ENCODE data around the gene NHSL1.

Gene NHSL1

DNA sequence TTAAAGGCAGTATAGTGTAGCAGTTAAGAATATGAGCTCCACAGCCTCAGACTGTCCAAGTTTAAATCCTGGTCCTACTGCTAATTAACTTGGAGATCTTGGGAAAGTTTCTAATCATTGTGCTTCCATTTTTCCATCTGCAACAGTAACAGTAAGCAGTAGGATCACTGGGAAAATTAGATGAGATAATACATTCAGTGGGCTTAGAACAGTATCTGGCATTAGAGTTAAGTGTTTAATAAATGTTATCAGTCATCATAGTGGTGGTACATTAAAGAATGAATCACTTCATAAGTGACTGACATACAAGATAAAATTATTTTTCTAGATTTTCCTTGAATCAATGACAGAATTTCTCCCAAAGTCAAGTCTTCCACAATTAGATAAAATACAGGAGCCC, 5.0 kb downstream of the NHSL1 start:
- Histone ChIP-seq H3K36me3 (no peaks in the 10 kb centered on the region), H3K27me3 (no peaks in the 10 kb centered on the region), H3K4me1 (ENCODE audit: control insufficient read depth in 1 of 2, insufficient read depth in 1 of 2, low read depth in 1 of 2, low read length in 1 of 2) (peaks cover 4 to 12% of the 10 kb centered on the region in 2 experiments), H3K9me3 (no peaks in the 10 kb centered on the region), H3K27ac (no peak overlapping the region), H3K4me3 (ENCODE audit: low read depth in 1 of 2, low read length in 1 of 2) (no peak overlapping the region)
- no peak for TF ChIP-seq CTCF (IDR thresholded peaks at IDR 0.05)

GRCh38 chr6:138493413-138493812, 5.9 kb downstream of the NHSL1 start:
- H3K27ac ChIP-seq = no peak overlapping the region
- H3K9me3 ChIP-seq = no peaks in the 10 kb centered on the region
- no peaks in the 10 kb centered on the region for H3K27me3 ChIP-seq
- H3K36me3 ChIP-seq = no peaks in the 10 kb centered on the region
- no peak overlapping the region for H3K4me3 ChIP-seq (ENCODE audit: low read depth in 1 of 2, low read length in 1 of 2)
- H3K4me1 ChIP-seq (ENCODE audit: control insufficient read depth in 1 of 2, insufficient read depth in 1 of 2, low read depth in 1 of 2, low read length in 1 of 2) = peaks cover 0 to 3% of the 10 kb centered on the region in 2 experiments
- no peak for TF ChIP-seq CTCF (IDR thresholded peaks at IDR 0.05)

- H3K36me3 ChIP-seq = no peaks in the 10 kb centered on the region
- no peaks in the 10 kb centered on the region for H3K27me3 ChIP-seq
- H3K4me3 ChIP-seq (ENCODE audit: low read depth in 1 of 2, low read length in 1 of 2) = no peak overlapping the region
- TF ChIP-seq CTCF (IDR thresholded peaks at IDR 0.05) = no peak
- no peaks in the 10 kb centered on the region for H3K4me1 ChIP-seq (ENCODE audit: control insufficient read depth in 1 of 2, insufficient read depth in 1 of 2, low read depth in 1 of 2, low read length in 1 of 2)
- H3K9me3 ChIP-seq = no peaks in the 10 kb centered on the region
- H3K27ac ChIP-seq = no peak overlapping the region
These were observed 6.4 kb downstream of the NHSL1 start for GRCh38 chr6:138492871-138493270.

DNA sequence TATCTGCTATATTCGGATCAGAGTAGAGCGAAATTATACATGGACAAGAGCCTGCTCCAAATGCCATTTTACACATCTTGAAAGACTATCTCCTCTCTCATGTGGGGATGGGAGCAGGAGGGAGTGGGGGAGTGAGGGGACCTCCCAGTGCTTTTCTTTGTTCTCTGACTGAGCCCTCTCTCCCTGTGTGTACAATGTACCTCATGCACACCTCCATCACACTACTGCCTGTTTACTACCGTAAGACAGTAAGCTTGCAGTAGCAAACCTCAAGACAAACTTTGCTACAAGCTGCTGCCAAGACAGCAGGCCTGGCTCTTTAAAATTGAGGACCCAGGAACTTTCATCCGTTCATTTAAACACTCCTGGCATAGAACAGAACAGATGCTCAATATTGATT, 7.2 kb downstream of the NHSL1 start:
- Histone ChIP-seq H3K27me3 (no peaks in the 10 kb centered on the region), H3K4me3 (ENCODE audit: low read depth in 1 of 2, low read length in 1 of 2) (no peak overlapping the region), H3K4me1 (ENCODE audit: control insufficient read depth in 1 of 2, insufficient read depth in 1 of 2, low read depth in 1 of 2, low read length in 1 of 2) (no peaks in the 10 kb centered on the region), H3K27ac (no peak overlapping the region), H3K36me3 (no peaks in the 10 kb centered on the region), H3K9me3 (no peaks in the 10 kb centered on the region)
- no peak for TF ChIP-seq CTCF (IDR thresholded peaks at IDR 0.05)

- no peak for TF ChIP-seq CTCF (IDR thresholded peaks at IDR 0.05)
- Histone ChIP-seq H3K9me3 (no peaks in the 10 kb centered on the region), H3K27ac (no peak overlapping the region), H3K4me1 (ENCODE audit: control insufficient read depth in 1 of 2, insufficient read depth in 1 of 2, low read depth in 1 of 2, low read length in 1 of 2) (no peaks in the 10 kb centered on the region), H3K4me3 (ENCODE audit: low read depth in 1 of 2, low read length in 1 of 2) (no peak overlapping the region), H3K36me3 (no peaks in the 10 kb centered on the region), H3K27me3 (no peaks in the 10 kb centered on the region)
These were observed 8.3 kb downstream of the NHSL1 start for GRCh38 chr6:138491017-138491416.

DNA sequence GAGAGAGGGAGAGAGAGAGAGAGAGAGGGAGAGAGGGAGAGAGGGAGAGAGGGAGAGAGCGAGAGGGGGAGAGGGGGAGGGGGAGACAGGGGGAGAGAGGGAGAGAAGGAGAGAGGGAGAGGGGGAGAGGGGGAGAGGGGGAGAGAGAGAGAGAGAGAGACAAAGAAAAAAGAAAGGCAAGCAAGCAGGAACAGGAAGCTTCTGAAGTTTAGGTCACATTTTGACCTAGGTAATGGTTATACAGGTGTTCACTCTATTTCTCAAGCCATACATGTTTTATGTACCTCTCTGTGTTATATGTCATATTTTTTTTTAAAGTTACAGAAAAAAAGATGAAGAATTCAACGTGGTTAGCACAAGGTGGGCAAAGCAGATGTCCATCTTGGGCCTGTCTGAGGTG, 9.4 kb downstream of the NHSL1 start:
- Histone ChIP-seq H3K27ac (no peak overlapping the region), H3K4me1 (ENCODE audit: control insufficient read depth in 1 of 2, insufficient read depth in 1 of 2, low read depth in 1 of 2, low read length in 1 of 2) (no peaks in the 10 kb centered on the region)

More for the DNA sequence above, 9.4 kb downstream of the NHSL1 start:
- Histone ChIP-seq H3K27me3 (no peaks in the 10 kb centered on the region), H3K9me3 (no peaks in the 10 kb centered on the region), H3K4me3 (ENCODE audit: low read depth in 1 of 2, low read length in 1 of 2) (no peak overlapping the region), H3K36me3 (no peaks in the 10 kb centered on the region)
- TF ChIP-seq CTCF (IDR thresholded peaks at IDR 0.05) = no peak
